Choroid plexus epithelial cell (primary cell): ENCODE measurements around the gene SDCBP2.

ENCODE experiments used
- DNase-seq: peaks from one replicate; pipeline ENCODE4 v3.0.0-alpha.2; 2010; ENCODE audit warnings: low read depth
- H3K4me3 ChIP-seq: 2 replicates; pipeline ENCODE4 v1.5.1; 2011; ENCODE audit warnings: low read depth, mild to moderate bottlenecking, control low read depth, low read length, moderate library complexity
- TF ChIP-seq, protein P1 (sequence below): conservative IDR thresholded peaks from 2 replicates; pipeline ENCODE4 v1.5.1; 2011; ENCODE audit warnings: low read depth, mild to moderate bottlenecking, control low read depth, inconsistent platforms, low read length, moderate library complexity

SDCBP2 gene

DNA sequence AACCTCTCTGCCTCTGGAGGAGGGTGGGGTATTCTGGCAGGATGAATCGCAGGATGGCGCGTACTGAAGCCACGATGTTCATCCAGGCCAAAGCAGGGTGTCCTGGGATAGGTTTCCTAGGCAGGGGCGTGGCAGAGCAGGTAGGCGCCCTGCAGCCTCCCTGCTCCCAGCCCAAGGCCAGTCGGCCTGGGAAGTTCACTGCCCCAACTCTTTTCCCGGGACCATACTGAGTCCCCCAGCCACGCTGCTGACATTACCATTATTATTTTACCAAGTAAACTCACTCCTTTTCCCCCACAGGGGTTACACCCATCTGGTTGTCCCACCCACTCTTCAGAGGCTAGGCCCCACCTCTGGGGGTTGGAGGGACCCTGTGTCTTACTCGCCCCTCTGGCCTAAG is 21.8 kb downstream of the SDCBP2 start:
- H3K4me3 ChIP-seq, result no peak overlapping the region
- TF ChIP-seq, protein P1, sequence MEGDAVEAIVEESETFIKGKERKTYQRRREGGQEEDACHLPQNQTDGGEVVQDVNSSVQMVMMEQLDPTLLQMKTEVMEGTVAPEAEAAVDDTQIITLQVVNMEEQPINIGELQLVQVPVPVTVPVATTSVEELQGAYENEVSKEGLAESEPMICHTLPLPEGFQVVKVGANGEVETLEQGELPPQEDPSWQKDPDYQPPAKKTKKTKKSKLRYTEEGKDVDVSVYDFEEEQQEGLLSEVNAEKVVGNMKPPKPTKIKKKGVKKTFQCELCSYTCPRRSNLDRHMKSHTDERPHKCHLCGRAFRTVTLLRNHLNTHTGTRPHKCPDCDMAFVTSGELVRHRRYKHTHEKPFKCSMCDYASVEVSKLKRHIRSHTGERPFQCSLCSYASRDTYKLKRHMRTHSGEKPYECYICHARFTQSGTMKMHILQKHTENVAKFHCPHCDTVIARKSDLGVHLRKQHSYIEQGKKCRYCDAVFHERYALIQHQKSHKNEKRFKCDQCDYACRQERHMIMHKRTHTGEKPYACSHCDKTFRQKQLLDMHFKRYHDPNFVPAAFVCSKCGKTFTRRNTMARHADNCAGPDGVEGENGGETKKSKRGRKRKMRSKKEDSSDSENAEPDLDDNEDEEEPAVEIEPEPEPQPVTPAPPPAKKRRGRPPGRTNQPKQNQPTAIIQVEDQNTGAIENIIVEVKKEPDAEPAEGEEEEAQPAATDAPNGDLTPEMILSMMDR, result no peak
- no peak for DNase-seq

DNA sequence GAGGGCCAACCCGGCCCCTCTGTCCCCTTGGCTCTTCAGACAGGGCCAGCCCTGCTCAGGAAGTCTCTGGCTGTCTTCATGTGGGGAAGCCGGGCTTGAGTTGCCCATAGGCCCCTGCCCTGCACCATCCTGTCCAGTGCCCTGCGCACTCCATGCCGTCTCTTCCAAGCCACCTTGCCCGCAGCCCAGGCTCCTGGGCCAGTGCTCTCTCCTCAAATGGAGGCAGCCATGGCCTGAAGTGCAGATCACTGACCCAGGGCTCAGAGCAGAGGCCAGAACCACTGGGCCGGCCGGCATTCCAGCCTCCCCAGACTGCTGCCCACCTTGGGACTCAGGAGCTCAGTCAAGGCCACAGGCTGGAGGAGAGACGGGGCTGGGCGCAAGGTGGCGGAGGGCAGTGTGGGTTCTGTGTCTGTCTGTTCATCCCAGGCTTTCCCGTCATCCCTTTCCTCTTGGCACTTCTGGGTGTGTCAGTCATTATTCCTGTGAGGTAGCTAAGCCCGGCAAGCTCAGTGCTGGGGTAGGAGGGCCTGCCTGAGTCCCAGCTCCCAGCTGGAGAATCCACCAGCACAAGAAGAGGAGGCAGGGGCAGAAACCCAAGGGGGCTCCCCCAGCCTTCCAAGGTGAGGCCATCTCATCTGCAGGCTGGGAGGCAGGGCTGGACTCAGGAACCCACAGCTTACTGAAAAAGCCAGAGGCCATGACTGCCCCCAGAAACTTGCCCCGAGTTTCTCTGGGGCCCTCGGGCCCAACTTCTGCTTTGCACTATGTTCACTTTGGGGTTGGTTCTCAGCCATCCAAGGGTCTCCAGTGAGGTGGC is 22.4 kb downstream of the SDCBP2 start:
- no peak overlapping the region for H3K4me3 ChIP-seq
- TF ChIP-seq, protein P1, result no peak
- no peak for DNase-seq

DNA sequence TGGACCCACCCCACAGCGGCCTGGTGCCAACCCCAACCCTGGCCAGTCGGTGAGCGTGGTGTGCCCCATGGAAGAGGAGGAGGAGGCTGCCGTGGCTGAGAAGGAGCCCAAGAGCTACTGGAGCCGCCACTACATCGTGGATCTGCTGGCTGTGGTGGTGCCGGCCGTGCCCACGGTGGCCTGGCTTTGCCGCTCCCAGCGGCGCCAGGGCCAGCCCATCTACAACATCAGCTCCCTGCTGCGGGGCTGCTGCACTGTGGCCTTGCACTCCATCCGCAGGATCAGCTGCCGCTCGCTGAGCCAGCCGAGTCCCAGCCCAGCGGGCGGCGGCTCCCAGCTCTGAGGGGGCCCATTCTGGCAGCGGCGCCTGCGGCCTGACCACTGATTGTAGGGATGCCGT is 23.2 kb downstream of the SDCBP2 start:
- TF ChIP-seq, protein P1, result no peak

DNA sequence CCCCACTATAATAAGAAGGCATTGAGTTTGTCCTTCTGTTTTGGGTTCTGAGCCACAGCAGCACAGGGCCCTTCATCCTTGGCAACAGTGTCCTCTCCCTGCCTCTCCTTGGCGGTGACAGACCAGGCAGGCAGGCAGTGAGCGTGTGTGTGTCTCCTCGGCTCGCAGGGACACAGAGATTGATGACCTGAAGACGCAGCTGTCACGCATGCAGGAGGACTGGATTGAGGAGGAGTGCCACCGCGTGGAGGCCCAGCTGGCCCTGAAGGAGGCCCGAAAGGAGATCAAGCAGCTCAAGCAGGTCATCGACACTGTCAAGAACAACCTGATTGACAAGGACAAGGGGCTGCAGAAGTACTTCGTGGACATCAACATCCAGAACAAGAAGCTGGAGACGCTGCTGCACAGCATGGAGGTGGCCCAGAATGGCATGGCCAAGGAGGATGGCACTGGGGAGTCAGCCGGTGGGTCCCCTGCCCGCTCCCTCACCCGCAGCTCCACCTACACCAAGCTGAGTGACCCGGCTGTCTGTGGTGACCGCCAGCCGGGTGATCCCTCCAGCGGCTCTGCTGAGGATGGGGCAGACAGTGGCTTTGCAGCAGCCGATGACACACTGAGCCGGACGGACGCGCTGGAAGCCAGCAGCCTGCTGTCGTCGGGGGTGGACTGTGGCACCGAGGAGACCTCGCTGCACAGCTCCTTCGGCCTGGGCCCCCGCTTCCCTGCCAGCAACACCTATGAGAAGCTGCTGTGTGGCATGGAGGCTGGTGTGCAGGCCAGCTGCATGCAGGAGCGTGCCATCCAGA is 24.0 kb downstream of the SDCBP2 start:
- no peak overlapping the region for H3K4me3 ChIP-seq
- no peak for DNase-seq
- TF ChIP-seq, protein P1, result no peak

More for the DNA sequence above, 23.2 kb downstream of the SDCBP2 start:
- no peak for DNase-seq
- H3K4me3 ChIP-seq, result no peak overlapping the region

DNA sequence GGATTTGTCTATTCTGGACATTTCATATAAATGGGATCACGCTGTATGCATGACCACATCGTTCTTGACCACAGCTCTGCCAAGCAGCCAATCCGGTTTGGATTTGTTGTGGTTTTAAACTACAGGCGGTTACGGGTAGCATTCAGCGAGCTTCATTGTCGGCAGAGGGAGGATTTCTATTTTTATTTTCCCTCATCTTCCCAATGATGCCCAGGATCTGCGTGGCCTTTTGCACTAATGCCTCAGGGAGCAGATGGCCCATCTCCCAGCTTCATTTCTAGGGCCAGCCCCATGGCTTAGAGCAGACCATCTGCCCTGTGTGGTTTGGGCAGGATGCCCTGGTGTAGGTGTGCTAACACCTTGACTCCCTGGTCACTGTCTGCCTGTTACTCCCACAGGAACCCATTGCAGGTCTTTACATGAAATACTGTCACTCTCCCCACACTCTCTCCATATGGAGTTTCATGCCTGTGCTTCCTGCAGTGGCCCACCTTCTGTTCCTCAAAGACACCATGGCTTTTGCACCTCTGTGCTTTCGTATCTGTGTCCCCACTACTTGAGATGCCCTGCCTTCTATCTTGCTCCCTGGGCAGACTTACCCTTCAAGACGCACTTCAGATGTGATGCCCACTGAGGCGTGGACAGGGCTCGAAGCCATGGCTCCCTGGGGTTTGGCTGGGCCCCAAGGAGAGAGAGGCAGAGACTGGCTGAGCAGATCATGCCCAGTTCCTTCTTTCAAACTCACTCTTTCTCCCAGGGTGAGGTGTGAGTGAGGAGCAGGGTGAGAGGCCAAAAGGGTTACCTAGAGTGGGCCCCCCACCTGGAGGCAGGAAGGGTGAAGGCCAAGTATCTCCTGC is 26.0 kb downstream of the SDCBP2 start:
- DNase-seq, result no peak
- TF ChIP-seq, protein P1, result no peak
- H3K4me3 ChIP-seq, result no peak overlapping the region

DNA sequence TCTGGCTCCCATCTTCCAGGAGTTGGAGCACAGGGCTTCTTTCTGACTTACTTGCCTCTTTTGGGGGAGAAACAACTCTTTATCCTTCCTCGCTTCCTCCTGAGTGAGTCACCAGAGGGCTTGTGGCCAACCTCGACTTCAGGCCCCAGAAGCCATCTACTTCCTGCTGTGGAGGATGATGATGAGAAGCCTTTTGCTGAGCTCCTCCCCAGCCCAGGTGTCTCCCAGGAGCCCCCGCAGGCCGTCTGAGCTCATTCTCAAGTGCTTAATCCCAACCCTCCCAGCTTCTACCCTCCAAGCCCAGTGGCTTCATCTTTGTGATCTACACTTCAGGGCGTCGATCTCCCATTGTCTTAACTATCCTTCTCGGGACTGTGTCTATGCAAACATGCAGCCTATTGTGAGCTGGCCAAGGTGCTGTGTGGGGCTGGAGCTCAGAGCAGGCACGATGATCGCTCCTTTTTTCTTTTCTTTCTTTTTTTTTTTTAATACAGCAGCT is 27.9 kb downstream of the SDCBP2 start:
- peak; percentile 62 for DNase-seq
- TF ChIP-seq, protein P1, result no peak
- no peak overlapping the region for H3K4me3 ChIP-seq
